Astrocyte (in vitro differentiated cells and primary cell): Measurements from ENCODE around the gene LRRTM3. TPM values are rescaled to one million over a fixed set of nuclear protein-coding genes. Genes with fewer than 3 reads are reported as not detected.

Experiments
- DNase-seq: peaks from one replicate; pipeline ENCODE4 v3.0.0-alpha.2; 2010; ENCODE audit warnings: low read depth
- FAIRE-seq: peaks from 2 replicates; lab custom pipeline; 2011; peaks lifted over from hg19 to GRCh38; lab: Jason Lieb, UNC
- H2AFZ ChIP-seq: 2 replicates; pipeline ENCODE4 v1.6.0; 2012; ENCODE audit warnings: low read depth, low read length, inconsistent platforms
- H3K27ac ChIP-seq: 2 replicates; pipeline ENCODE4 v1.5.1; 2011; ENCODE audit warnings: low read depth, low read length, inconsistent platforms
- H3K27me3 ChIP-seq: 2 replicates; pipeline ENCODE4 v1.6.0; 2011; ENCODE audit warnings: low read length, inconsistent platforms; ENCODE audit not compliant: insufficient read depth
- H3K36me3 ChIP-seq: 2 replicates; pipeline ENCODE4 v1.5.1; 2011; ENCODE audit warnings: low read length, inconsistent platforms; ENCODE audit not compliant: insufficient read depth
- H3K4me1 ChIP-seq: 2 replicates; pipeline ENCODE4 v1.5.1; 2011; ENCODE audit warnings: low read length, inconsistent platforms; ENCODE audit not compliant: insufficient read depth
- H3K4me2 ChIP-seq: 2 replicates; pipeline ENCODE4 v1.6.0; 2012; ENCODE audit warnings: low read length, inconsistent platforms
- H3K4me3 ChIP-seq: 2 replicates; pipeline ENCODE4 v1.5.1; 2011; ENCODE audit warnings: low read depth, mild to moderate bottlenecking, low read length, inconsistent platforms; ENCODE audit not compliant: insufficient read depth
- H3K79me2 ChIP-seq: 2 replicates; pipeline ENCODE4 v1.6.0; 2012; ENCODE audit warnings: mild to moderate bottlenecking, low read length, inconsistent platforms; ENCODE audit not compliant: insufficient read depth
- H3K9ac ChIP-seq: 2 replicates; pipeline ENCODE4 v1.6.0; 2012; ENCODE audit warnings: mild to moderate bottlenecking, low read length, inconsistent platforms
- H3K9me3 ChIP-seq: 2 replicates; pipeline ENCODE4 v1.5.1; 2012; ENCODE audit warnings: low read depth, mild to moderate bottlenecking, low read length, inconsistent platforms; ENCODE audit not compliant: insufficient read depth
- H4K20me1 ChIP-seq: 2 replicates; pipeline ENCODE4 v1.6.0; 2012; ENCODE audit warnings: low read length, inconsistent platforms; ENCODE audit not compliant: insufficient read depth
- H3K27ac Mint-ChIP-seq: one replicate; pipeline ENCODE4 v1.8.0; 2021; ENCODE audit warnings: mild to moderate bottlenecking, mixed read lengths; ENCODE audit not compliant: unreplicated experiment
- H3K27me3 Mint-ChIP-seq: one replicate; pipeline ENCODE4 v1.8.0; 2021; ENCODE audit warnings: low read depth, mixed read lengths; ENCODE audit not compliant: unreplicated experiment
- H3K36me3 Mint-ChIP-seq: one replicate; pipeline ENCODE4 v1.8.0; 2021; ENCODE audit warnings: low read depth, mixed read lengths; ENCODE audit not compliant: unreplicated experiment
- H3K4me1 Mint-ChIP-seq: one replicate; pipeline ENCODE4 v1.8.0; 2021; ENCODE audit warnings: low read depth, mixed read lengths; ENCODE audit not compliant: unreplicated experiment
- H3K4me3 Mint-ChIP-seq: one replicate; pipeline ENCODE4 v1.8.0; 2021; ENCODE audit warnings: mild to moderate bottlenecking, moderate library complexity, mixed read lengths; ENCODE audit not compliant: unreplicated experiment
- H3K9me3 Mint-ChIP-seq: one replicate; pipeline ENCODE4 v1.8.0; 2021; ENCODE audit warnings: mild to moderate bottlenecking, mixed read lengths; ENCODE audit not compliant: unreplicated experiment
- EZH2 ChIP-seq: IDR thresholded peaks from 2 replicates; pipeline ENCODE4 v1.6.1; 2012; ENCODE audit warnings: mild to moderate bottlenecking, low read length, inconsistent platforms; ENCODE audit not compliant: insufficient read depth
- total RNA-seq: library from RNA; stranded (reverse); gene quantifications from 2 replicates; pipeline ENCODE4 v1.2.1, GENCODE V29; 2021
- TF ChIP-seq, protein P1 (sequence below): IDR thresholded peaks from 2 replicates; pipeline ENCODE4 v1.5.1; 2011; ENCODE audit warnings: low read depth, mild to moderate bottlenecking, inconsistent platforms, low read length, moderate library complexity; ENCODE audit not compliant: insufficient read depth

LRRTM3 gene
- total RNA-seq, 1 donor from 2014 or later, result 0.09 TPM

DNA sequence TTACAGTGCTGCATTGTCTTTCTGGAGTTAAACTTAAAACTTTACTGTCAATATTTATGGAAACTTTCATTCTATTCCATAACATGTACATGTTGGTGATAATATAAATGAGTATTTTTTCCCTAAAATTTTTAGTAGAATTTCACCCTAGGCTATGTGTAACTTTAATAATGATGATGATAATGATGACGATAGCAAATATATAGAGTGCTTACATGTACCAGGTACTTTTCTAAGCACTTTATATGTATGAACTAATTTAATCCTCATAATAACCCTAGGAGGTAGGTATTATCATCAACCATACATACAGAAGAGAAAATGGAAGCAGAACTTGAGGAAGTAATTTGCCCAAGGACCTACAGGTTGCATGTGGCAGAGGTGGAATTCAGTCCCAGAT lies 85.6 kb downstream of the LRRTM3 start:
- Mint-ChIP-seq H3K4me3 (no peak overlapping the region), H3K36me3 (no peaks in the 10 kb centered on the region), H3K27ac (no peak overlapping the region), H3K4me1 (peaks cover 2% of the 10 kb centered on the region), H3K27me3 (no peaks in the 10 kb centered on the region), H3K9me3 (no peaks in the 10 kb centered on the region)
- DNase-seq, result no peak
- H3K4me2 ChIP-seq, result no peak overlapping the region
- H2AFZ ChIP-seq, result no peak overlapping the region
- H3K9me3 ChIP-seq, result no peaks in the 10 kb centered on the region
- no peaks in the 10 kb centered on the region for H4K20me1 ChIP-seq
- TF ChIP-seq, protein P1, sequence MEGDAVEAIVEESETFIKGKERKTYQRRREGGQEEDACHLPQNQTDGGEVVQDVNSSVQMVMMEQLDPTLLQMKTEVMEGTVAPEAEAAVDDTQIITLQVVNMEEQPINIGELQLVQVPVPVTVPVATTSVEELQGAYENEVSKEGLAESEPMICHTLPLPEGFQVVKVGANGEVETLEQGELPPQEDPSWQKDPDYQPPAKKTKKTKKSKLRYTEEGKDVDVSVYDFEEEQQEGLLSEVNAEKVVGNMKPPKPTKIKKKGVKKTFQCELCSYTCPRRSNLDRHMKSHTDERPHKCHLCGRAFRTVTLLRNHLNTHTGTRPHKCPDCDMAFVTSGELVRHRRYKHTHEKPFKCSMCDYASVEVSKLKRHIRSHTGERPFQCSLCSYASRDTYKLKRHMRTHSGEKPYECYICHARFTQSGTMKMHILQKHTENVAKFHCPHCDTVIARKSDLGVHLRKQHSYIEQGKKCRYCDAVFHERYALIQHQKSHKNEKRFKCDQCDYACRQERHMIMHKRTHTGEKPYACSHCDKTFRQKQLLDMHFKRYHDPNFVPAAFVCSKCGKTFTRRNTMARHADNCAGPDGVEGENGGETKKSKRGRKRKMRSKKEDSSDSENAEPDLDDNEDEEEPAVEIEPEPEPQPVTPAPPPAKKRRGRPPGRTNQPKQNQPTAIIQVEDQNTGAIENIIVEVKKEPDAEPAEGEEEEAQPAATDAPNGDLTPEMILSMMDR, result no peak
- no peak for TF ChIP-seq EZH2
- H3K36me3 ChIP-seq, result no peaks in the 10 kb centered on the region
- no peak overlapping the region for H3K4me3 ChIP-seq
- H3K27ac ChIP-seq, result no peak overlapping the region
- no peaks in the 10 kb centered on the region for H3K4me1 ChIP-seq
- no peak overlapping the region for H3K9ac ChIP-seq
- FAIRE-seq, result no peak
- H3K27me3 ChIP-seq, result no peaks in the 10 kb centered on the region
- H3K79me2 ChIP-seq, result no peaks in the 10 kb centered on the region

DNA sequence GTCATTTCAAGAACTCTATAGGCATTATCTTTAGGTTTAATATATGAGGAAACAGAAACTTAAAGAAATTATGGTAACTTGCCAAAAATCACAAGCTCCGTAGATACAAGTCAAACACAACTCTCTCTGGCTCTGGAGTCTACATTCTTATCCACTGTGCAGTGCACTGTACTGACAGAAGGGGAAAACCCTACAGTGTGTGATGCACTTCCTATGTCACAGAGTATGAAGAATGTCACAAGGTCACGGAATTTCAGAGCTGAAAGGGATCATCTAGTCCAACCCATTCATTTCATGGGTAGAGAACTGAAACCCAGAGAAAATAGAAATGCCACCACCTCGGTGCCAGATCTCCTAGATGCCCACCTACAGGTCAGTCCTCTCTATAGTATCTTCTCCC lies 86.1 kb downstream of the LRRTM3 start:
- no peak overlapping the region for H3K27ac ChIP-seq
- H3K4me1 ChIP-seq, result no peaks in the 10 kb centered on the region
- TF ChIP-seq, protein P1, result no peak
- TF ChIP-seq EZH2, result no peak
- Mint-ChIP-seq H3K27ac (no peak overlapping the region), H3K4me3 (no peak overlapping the region), H3K36me3 (no peaks in the 10 kb centered on the region), H3K4me1 (peaks cover 2% of the 10 kb centered on the region), H3K9me3 (no peaks in the 10 kb centered on the region), H3K27me3 (no peaks in the 10 kb centered on the region)
- H3K9me3 ChIP-seq, result no peaks in the 10 kb centered on the region
- H3K79me2 ChIP-seq, result no peaks in the 10 kb centered on the region
- DNase-seq (no peak), FAIRE-seq (no peak)
- no peak overlapping the region for H2AFZ ChIP-seq
- H3K9ac ChIP-seq, result no peak overlapping the region
- no peaks in the 10 kb centered on the region for H3K36me3 ChIP-seq
- H3K27me3 ChIP-seq, result no peaks in the 10 kb centered on the region
- no peak overlapping the region for H3K4me3 ChIP-seq
- H3K4me2 ChIP-seq, result no peak overlapping the region
- no peaks in the 10 kb centered on the region for H4K20me1 ChIP-seq

DNA sequence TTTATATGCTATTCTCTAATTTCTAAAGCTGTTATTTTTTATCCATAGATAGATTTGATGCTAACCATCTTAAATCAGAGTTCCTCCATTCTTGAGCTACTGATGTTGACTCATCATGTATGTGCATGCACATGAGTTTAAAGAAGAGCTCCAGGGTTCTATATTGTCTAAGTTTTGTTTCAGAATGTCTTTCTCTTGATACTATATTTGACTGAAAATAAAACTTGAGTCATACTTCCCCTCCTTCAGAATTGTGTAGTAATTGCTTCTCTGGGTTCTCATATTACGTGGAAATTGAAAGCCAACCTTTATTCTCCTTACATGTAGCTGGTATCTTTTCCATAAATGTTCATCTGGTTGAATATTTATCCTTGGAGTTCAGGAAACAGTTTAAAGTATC lies 89.4 kb downstream of the LRRTM3 start:
- Histone ChIP-seq H3K4me3 (no peak overlapping the region), H2AFZ (no peak overlapping the region), H3K27ac (no peak overlapping the region), H3K27me3 (no peaks in the 10 kb centered on the region), H3K79me2 (no peaks in the 10 kb centered on the region), H3K9ac (no peak overlapping the region), H4K20me1 (no peaks in the 10 kb centered on the region), H3K4me2 (no peak overlapping the region), H3K9me3 (no peaks in the 10 kb centered on the region), H3K4me1 (no peaks in the 10 kb centered on the region), H3K36me3 (no peaks in the 10 kb centered on the region)
- Mint-ChIP-seq H3K4me1 (peaks cover 2% of the 10 kb centered on the region), H3K27ac (no peak overlapping the region), H3K9me3 (no peaks in the 10 kb centered on the region), H3K27me3 (no peaks in the 10 kb centered on the region), H3K4me3 (no peak overlapping the region), H3K36me3 (no peaks in the 10 kb centered on the region)
- no peak for FAIRE-seq
- DNase-seq, result no peak
- TF ChIP-seq EZH2, result no peak
- TF ChIP-seq, protein P1, result no peak
